Heart left ventricle (tissue), 13 donors: ENCODE measurements around the gene STEAP1.

Source experiments
- CTCF ChIP-seq, 12 donors: fragments of 200-600 bp; sonication (generic) in 4 of 12; IDR thresholded peaks; one replicate each; pipeline versions ENCODE4 v1.5.0 to v1.8.0; 2018 to 2022; ENCODE audit warnings: antibody characterized with exemption in 12 of 12, mild to moderate bottlenecking in 5 of 12
- POLR2A ChIP-seq, 2 donors: fragments of 450-650 bp; IDR thresholded peaks; one replicate each; pipeline ENCODE4 v1.6.1; 2017; ENCODE audit warnings: antibody characterized with exemption in 2 of 2, mild to moderate bottlenecking in 2 of 2, moderate library complexity in 2 of 2
- donor health status: ischemic (EF 13 %, LVEDD 7.1; RV severe dilation, severe dysfunction).
- donor health status: DM: no; HTN: yes; CAD: no.
- donor health status: DM: no; HTN: no; CAD: no.
- donor health status: ischemic (EF 25% LVEDD 6.9; RV normal size, moderate dysfunction).
- donor health status: ischemic (EF 25% LVEDD 5.7; RV mildly dilated, moderate dysfunction).
- donor health status: ischemic (EF 35%, LVEDD 5.7; RV mildly dilated, moderate dysfunction).
- donor health status: nonischemic (EF 11% LVEDD 7.7; RV severe dilation, severe dysfunction).
- donor health status: DM: yes; HTN: yes; CAD: no.
- donor health status: PGD.
- donor health status: ischemic (EF 29% LVEDD 5.4; RV normal size, mild dysfunction).
- donor health status: nonischemic (EF 23%, LVEDD 6.1; RV moderate dilation, normal function).

- TF ChIP-seq POLR2A (IDR thresholded peaks at IDR 0.05): no peak
- TF ChIP-seq CTCF (IDR thresholded peaks at IDR 0.05): no peak
Measured at GRCh38 chr7:90194911-90195809, 40.9 kb downstream of the STEAP1 start.
